K562 (cell line): ENCODE measurements around the gene PRKAG2. TPM values are rescaled to one million over a fixed set of nuclear protein-coding genes. Genes with fewer than 3 reads are reported as not detected.

Experiments used
- ATF7 ChIP-seq: fragments of 450-650 bp; IDR thresholded peaks from 2 replicates; pipeline ENCODE4 v1.7.1; 2014; ENCODE audit warnings: mild to moderate bottlenecking, moderate library complexity
- ELF4 ChIP-seq: fragments of 450-650 bp; formaldehyde crosslinking; IDR thresholded peaks from 2 replicates; pipeline ENCODE4 v1.4.0; 2022; ENCODE audit warnings: missing genetic modification characterization
- MAFK ChIP-seq: IDR thresholded peaks from 2 replicates; pipeline ENCODE4 v1.6.1; 2011; ENCODE audit warnings: low read length, improper control_type of control experiment
- MYNN ChIP-seq, 2 experiments: sonication (generic); formaldehyde crosslinking in 1 of 2; IDR thresholded peaks; 2 replicates each; pipeline versions ENCODE4 v1.5.0 to v1.6.1; 2016 to 2020; ENCODE audit warnings: antibody characterized with exemption in 1 of 2, missing genetic modification reagents in 1 of 2
- NR2F6 ChIP-seq: fragments of 450-650 bp; formaldehyde crosslinking; IDR thresholded peaks from 2 replicates; pipeline ENCODE4 v1.4.0; 2020; ENCODE audit warnings: mild to moderate bottlenecking
- PHF8 ChIP-seq: fragments of 200-600 bp; sonication (generic); IDR thresholded peaks from 2 replicates; pipeline ENCODE4 v1.6.1; 2012; ENCODE audit warnings: mixed run types, mild to moderate bottlenecking, inconsistent platforms, low read length, moderate library complexity, borderline replicate concordance
- PYGO2 ChIP-seq: fragments of 450-650 bp; IDR thresholded peaks from 2 replicates; pipeline ENCODE4 v1.6.1; 2016; ENCODE audit warnings: mild to moderate bottlenecking, missing genetic modification characterization, moderate library complexity, missing compliant biosample characterization
- RBFOX2 ChIP-seq: fragments of 200-400 bp; formaldehyde crosslinking; IDR thresholded peaks from 2 replicates; pipeline ENCODE4 v1.6.1; 2017; ENCODE audit warnings: low read depth, mild to moderate bottlenecking, low read length, moderate library complexity
- RFX1 ChIP-seq: fragments of 450-650 bp; IDR thresholded peaks from 2 replicates; pipeline ENCODE4 v1.6.1; 2016; ENCODE audit warnings: mild to moderate bottlenecking, moderate library complexity
- ZNF586 ChIP-seq: fragments of 450-650 bp; formaldehyde crosslinking; conservative IDR thresholded peaks from 2 replicates; pipeline ENCODE4 v1.4.0; 2020; ENCODE audit warnings: mild to moderate bottlenecking, moderate library complexity
- polyA plus RNA-seq, 8 experiments: library from polyadenylated mRNA; depleted of rRNA in 4 of 8; stranded (reverse) in 5 of 8; unstranded in 3 of 8; fragments of >200 nt; fragmentation: Nextera tagmentation in 2 of 8; fragmentation: Illumina TruSeq in 1 of 8; extraction: Ambion mirVana in 2 of 8; extraction: Trizol in 1 of 8; gene quantifications; 2 replicates each; pipeline versions ENCODE4 v1.2.1 to v1.2.3, GENCODE V29; 2011 to 2014; ENCODE audit warnings: inconsistent platforms in 1 of 8, missing spikeins in 1 of 8
- total RNA-seq, 7 experiments: library from RNA; depleted of rRNA in 6 of 7; stranded (reverse); fragments of >200 nt in 6 of 7; fragmentation: Illumina TruSeq in 2 of 7; extraction: Trizol in 2 of 7; gene quantifications; 2 replicates each; pipeline versions ENCODE4 v1.2.1 to v1.2.3, GENCODE V29; 2011 to 2021; ENCODE audit warnings: low replicate concordance in 1 of 7
- TF ChIP-seq, protein P1 (sequence below): fragments of 250-450 bp; sonication (Bioruptor Pico); IDR thresholded peaks from 2 replicates; pipeline ENCODE4 v1.5.0; 2022; ENCODE audit warnings: mild to moderate bottlenecking
- TF ChIP-seq, protein P2 (sequence below): fragments of 250-450 bp; sonication (Bioruptor Pico); IDR thresholded peaks from 2 replicates; pipeline ENCODE4 v1.8.0; 2021; ENCODE audit warnings: moderate library complexity, mild to moderate bottlenecking, inconsistent platforms
- TF ChIP-seq, protein P3 (sequence below): fragments of 450-650 bp; formaldehyde crosslinking; IDR thresholded peaks from 2 replicates; pipeline ENCODE4 v1.4.0; 2020; ENCODE audit warnings: mild to moderate bottlenecking, moderate library complexity
- TF ChIP-seq, protein P4 (sequence below), 2 experiments: IDR thresholded peaks; 2 replicates each; pipeline ENCODE4 v1.6.1; 2012; ENCODE audit warnings: improper control_type of control experiment in 2 of 2, low read depth in 2 of 2, low read length in 2 of 2, borderline replicate concordance in 1 of 2

Gene PRKAG2
- total and polyA plus RNA-seq, 9 of the 15 experiments (the other 6 are each of a cell fraction or from before 2014, with no cell fraction given): 0.99 to 5.6 (median 3.3) TPM

DNA sequence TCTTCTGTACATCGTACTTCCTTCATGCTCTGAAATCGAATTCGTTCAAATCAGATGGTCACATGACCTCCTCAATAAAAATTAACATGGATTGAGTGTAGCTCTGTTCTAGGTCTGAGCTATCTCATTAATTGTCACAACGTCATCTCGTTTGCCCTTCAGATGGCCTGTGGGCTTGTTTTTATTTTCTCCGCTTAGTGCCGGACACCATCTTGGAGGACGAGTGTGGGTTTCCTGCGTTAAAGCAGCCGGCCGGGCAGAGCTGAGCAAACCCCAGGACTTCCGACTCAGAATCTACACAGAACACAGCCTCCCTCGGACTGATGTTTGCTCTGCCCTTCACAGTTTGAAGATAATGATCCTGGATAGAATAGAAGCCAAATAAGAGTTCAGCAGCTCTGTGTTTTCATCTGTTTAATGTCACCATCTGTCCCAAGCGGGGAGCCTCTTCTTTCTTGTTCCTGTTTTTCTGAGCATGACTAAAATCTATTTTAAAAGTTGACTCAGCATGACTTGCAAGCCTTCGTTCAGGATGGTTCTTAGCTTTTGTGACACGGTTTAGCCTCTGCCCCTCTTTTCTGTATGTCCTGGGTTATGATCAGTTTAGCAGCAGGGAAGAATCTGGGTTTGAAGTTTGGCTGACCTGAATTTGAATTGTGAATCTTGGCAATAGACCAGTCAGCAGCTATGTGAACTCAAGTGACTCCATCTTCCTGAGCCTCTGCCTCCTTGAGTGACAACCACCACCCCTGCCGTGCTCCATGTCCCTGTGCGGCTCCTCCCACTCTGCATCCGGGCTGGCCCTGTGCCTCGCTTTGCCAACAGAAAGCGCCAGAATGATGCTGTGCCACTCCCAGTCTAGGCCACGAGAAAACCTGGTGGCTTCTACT is 48.8 kb upstream of the PRKAG2 start (continued):
- peak; percentile 78 for TF ChIP-seq ELF4
- TF ChIP-seq RBFOX2: no peak
- TF ChIP-seq, protein P1, sequence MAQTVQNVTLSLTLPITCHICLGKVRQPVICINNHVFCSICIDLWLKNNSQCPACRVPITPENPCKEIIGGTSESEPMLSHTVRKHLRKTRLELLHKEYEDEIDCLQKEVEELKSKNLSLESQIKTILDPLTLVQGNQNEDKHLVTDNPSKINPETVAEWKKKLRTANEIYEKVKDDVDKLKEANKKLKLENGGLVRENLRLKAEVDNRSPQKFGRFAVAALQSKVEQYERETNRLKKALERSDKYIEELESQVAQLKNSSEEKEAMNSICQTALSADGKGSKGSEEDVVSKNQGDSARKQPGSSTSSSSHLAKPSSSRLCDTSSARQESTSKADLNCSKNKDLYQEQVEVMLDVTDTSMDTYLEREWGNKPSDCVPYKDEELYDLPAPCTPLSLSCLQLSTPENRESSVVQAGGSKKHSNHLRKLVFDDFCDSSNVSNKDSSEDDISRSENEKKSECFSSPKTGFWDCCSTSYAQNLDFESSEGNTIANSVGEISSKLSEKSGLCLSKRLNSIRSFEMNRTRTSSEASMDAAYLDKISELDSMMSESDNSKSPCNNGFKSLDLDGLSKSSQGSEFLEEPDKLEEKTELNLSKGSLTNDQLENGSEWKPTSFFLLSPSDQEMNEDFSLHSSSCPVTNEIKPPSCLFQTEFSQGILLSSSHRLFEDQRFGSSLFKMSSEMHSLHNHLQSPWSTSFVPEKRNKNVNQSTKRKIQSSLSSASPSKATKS: no peak
- TF ChIP-seq, protein P2, sequence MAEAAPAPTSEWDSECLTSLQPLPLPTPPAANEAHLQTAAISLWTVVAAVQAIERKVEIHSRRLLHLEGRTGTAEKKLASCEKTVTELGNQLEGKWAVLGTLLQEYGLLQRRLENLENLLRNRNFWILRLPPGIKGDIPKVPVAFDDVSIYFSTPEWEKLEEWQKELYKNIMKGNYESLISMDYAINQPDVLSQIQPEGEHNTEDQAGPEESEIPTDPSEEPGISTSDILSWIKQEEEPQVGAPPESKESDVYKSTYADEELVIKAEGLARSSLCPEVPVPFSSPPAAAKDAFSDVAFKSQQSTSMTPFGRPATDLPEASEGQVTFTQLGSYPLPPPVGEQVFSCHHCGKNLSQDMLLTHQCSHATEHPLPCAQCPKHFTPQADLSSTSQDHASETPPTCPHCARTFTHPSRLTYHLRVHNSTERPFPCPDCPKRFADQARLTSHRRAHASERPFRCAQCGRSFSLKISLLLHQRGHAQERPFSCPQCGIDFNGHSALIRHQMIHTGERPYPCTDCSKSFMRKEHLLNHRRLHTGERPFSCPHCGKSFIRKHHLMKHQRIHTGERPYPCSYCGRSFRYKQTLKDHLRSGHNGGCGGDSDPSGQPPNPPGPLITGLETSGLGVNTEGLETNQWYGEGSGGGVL: no peak
- peak; percentile 74 for TF ChIP-seq PYGO2 (tag)
- 0 out of 2 replicates have a peak, but pooled peaks have one; percentile 40 for TF ChIP-seq NR2F6 (CRISPR knock-in tag)
- no peak for TF ChIP-seq RFX1
- TF ChIP-seq PHF8: peak; percentile 24; the same call in 1 of the 2 replicates
- no peak for TF ChIP-seq MYNN (IDR thresholded peaks at IDR 0.05)
- TF ChIP-seq MYNN (CRISPR knock-in tag; IDR thresholded peaks at IDR 0.05): no peak
- peak; percentile 88 for TF ChIP-seq ZNF586 (CRISPR knock-in tag)
- TF ChIP-seq ATF7: peak; percentile 28; the same call in 1 of the 2 replicates
- TF ChIP-seq, protein P3, sequence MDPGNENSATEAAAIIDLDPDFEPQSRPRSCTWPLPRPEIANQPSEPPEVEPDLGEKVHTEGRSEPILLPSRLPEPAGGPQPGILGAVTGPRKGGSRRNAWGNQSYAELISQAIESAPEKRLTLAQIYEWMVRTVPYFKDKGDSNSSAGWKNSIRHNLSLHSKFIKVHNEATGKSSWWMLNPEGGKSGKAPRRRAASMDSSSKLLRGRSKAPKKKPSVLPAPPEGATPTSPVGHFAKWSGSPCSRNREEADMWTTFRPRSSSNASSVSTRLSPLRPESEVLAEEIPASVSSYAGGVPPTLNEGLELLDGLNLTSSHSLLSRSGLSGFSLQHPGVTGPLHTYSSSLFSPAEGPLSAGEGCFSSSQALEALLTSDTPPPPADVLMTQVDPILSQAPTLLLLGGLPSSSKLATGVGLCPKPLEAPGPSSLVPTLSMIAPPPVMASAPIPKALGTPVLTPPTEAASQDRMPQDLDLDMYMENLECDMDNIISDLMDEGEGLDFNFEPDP (CRISPR knock-in tag): peak; percentile 94
- TF ChIP-seq MAFK: peak; percentile 93
- TF ChIP-seq, protein P4, sequence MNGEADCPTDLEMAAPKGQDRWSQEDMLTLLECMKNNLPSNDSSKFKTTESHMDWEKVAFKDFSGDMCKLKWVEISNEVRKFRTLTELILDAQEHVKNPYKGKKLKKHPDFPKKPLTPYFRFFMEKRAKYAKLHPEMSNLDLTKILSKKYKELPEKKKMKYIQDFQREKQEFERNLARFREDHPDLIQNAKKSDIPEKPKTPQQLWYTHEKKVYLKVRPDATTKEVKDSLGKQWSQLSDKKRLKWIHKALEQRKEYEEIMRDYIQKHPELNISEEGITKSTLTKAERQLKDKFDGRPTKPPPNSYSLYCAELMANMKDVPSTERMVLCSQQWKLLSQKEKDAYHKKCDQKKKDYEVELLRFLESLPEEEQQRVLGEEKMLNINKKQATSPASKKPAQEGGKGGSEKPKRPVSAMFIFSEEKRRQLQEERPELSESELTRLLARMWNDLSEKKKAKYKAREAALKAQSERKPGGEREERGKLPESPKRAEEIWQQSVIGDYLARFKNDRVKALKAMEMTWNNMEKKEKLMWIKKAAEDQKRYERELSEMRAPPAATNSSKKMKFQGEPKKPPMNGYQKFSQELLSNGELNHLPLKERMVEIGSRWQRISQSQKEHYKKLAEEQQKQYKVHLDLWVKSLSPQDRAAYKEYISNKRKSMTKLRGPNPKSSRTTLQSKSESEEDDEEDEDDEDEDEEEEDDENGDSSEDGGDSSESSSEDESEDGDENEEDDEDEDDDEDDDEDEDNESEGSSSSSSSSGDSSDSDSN (IDR thresholded peaks at IDR 0.05; ENCODE audit: borderline replicate concordance in 1 of 2, low read depth in 2 of 2, low read length in 2 of 2): no peak
